GM06990 (cell line): Measurements from ENCODE around the gene CPM.

ENCODE experiments used
- DNase-seq: peaks from one replicate; pipeline ENCODE4 v3.0.0-alpha.2; 2011; ENCODE audit not compliant: insufficient read length; ENCODE audit errors: extremely low read depth
- H3K27me3 ChIP-seq: replicated peaks from 2 replicates; pipeline ENCODE4 v1.6.0; 2011; ENCODE audit warnings: low read length; ENCODE audit not compliant: control insufficient read depth, insufficient read depth
- H3K36me3 ChIP-seq: 2 replicates; pipeline ENCODE4 v1.5.1; 2011; ENCODE audit warnings: low read length; ENCODE audit not compliant: control insufficient read depth, insufficient read depth
- H3K4me3 ChIP-seq: replicated peaks from 2 replicates; pipeline ENCODE4 v1.5.1; 2011; ENCODE audit warnings: low read depth, mild to moderate bottlenecking, control low read depth, low read length
- TF ChIP-seq, protein P1 (sequence below): IDR thresholded peaks from 2 replicates; pipeline ENCODE4 v1.5.1; 2011; ENCODE audit warnings: low read length, control low read depth, mild to moderate bottlenecking, inconsistent platforms; ENCODE audit not compliant: insufficient read depth, poor library complexity, severe bottlenecking

CPM gene

DNA sequence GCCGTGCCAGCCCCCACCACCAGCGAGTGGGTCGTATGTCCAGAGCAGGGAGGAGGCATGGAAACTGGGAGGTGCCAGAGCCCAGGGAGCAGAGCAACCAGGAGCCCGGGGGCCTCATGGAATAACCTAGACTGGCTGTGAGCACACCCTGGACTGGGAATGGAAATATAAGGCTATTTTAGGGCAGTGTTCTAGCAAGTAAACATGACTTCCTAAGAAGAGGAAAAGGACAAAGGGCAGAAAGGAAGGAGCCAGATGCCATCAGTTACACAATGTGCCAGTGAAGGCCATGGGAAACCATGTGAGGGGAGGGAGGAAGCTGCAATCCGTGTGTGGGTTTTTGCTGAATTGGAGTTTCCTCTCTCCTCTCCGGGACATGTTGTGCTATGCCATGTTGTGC, 18.7 kb upstream of the CPM start:
- no peak for DNase-seq

DNA sequence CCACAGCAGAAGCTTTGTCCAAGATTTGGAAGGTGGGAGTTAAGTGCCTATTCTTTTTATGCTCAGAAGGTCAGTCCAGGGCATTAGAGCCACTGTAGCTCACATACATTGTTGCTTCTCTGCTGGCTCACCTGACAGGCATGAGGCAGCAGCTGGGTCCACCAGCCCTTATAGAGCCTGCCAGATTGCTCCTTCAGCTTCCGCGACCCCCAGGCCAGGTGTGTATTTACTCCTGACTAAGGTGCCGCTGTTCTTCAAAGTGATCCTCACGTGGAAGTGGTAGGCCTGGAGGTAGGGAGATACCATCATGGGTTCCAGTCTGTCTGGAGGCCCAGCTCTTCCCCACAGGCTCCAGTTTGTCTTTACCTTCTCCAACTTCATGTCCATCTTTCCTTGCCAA, 17.5 kb upstream of the CPM start:
- H3K27me3 ChIP-seq: no peaks in the 10 kb centered on the region; the same call in 1 of the 2 replicates
- no peaks in the 10 kb centered on the region for H3K36me3 ChIP-seq
- TF ChIP-seq, protein P1, sequence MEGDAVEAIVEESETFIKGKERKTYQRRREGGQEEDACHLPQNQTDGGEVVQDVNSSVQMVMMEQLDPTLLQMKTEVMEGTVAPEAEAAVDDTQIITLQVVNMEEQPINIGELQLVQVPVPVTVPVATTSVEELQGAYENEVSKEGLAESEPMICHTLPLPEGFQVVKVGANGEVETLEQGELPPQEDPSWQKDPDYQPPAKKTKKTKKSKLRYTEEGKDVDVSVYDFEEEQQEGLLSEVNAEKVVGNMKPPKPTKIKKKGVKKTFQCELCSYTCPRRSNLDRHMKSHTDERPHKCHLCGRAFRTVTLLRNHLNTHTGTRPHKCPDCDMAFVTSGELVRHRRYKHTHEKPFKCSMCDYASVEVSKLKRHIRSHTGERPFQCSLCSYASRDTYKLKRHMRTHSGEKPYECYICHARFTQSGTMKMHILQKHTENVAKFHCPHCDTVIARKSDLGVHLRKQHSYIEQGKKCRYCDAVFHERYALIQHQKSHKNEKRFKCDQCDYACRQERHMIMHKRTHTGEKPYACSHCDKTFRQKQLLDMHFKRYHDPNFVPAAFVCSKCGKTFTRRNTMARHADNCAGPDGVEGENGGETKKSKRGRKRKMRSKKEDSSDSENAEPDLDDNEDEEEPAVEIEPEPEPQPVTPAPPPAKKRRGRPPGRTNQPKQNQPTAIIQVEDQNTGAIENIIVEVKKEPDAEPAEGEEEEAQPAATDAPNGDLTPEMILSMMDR: no peak
- DNase-seq: no peak
- H3K4me3 ChIP-seq: no peak overlapping the region

More for the DNA sequence above, 18.7 kb upstream of the CPM start:
- TF ChIP-seq, protein P1: no peak
- H3K4me3 ChIP-seq: no peak overlapping the region
- H3K36me3 ChIP-seq: no peaks in the 10 kb centered on the region
- H3K27me3 ChIP-seq: no peaks in the 10 kb centered on the region; the same call in 1 of the 2 replicates

DNA sequence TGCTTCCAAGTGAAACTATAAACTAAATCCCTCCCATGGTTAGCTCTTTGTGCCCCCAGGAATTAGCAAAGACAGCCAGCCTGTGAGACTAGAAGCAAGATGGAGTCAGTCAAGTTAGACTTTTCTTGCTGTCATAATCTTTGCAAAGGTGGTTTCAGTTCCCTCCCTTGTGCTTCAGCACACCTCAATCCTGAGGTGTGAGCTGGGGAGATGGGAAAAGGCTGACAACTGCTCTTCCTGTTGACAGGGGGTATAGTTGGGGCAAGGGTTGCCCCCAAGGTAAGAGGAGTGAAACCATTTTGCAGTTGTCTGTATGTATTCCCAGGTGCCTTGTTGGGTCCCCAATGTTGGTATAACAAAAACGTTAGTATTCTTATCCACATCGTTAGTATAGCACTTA, 12.3 kb upstream of the CPM start:
- DNase-seq: no peak
- no peaks in the 10 kb centered on the region; the same call in 1 of the 2 replicates for H3K27me3 ChIP-seq
- H3K4me3 ChIP-seq: no peak overlapping the region
- H3K36me3 ChIP-seq: no peaks in the 10 kb centered on the region
- TF ChIP-seq, protein P1: no peak

DNA sequence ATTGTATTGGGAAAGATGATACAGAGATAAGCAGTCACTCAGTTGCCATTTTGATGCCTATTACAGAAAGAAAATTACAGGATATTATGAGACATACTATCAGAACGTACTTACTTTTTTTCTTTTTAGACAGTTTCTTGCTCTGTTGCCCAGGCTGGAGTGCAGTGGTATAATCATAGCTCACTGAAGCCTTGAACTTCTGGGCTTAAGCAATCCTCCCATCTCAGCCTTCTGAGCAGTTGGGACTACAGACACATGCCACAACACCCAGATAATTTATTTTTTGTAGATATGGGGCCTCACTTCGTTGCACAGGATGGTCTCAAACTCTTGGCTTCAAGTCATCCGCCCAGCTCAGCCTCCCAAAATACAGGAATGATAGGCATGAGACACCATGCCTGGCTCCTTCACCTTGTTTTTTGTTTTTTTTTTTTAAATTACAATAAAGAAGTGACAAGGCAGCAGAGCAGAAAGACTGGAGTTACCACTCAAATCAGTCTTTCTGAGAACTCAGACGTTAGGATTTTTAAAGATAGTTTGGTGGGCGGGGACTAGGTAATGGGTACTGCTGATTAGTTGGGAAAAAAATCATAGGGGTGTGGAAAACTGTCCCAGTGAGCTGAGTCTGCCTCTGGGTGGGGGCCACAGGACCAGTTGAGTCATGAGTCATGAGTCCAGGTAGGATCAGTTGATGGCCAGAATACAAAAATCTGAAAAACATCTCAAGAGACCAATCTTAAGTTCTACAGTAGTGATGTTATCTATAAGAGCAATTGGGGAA, 11.5 kb upstream of the CPM start:
- no peak for DNase-seq
- Histone ChIP-seq H3K36me3 (no peaks in the 10 kb centered on the region), H3K27me3 (no peaks in the 10 kb centered on the region), H3K4me3 (no peak overlapping the region)
- TF ChIP-seq, protein P1: no peak

DNA sequence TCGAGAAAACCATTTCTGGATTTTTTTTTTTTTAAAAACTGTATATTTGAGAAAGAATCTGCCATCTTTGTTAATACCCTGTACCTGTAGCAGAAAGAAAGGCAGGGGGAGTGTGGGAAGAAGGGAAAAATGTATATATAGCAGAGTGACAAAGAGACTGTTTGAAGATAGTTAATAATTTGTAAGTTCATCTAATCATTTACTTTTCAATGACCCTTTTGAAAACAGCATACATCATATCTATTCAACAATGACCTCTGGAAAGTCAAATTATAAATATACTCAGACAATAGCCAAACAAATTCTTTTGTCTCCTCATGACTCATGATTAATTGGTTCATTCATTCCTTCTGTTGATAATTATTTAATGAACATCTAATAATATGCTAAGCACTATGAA, 10.9 kb upstream of the CPM start:
- no peak for DNase-seq
- Histone ChIP-seq H3K27me3 (no peaks in the 10 kb centered on the region), H3K4me3 (no peak overlapping the region), H3K36me3 (no peaks in the 10 kb centered on the region)
- TF ChIP-seq, protein P1: no peak
